ENCODE measurements around the gene MNS1. TPM values are rescaled to one million over a fixed set of nuclear protein-coding genes. Genes with fewer than 3 reads are reported as not detected.

MNS1 gene
- polyA plus RNA-seq (0.29 to 0.37 TPM in 2 of 3 replicates, not detected in the other), polyA minus RNA-seq (not detected in 3 replicates)
- 0.30 TPM for polyA plus RNA-seq (2011; ENCODE audit: low read depth)
- 0.10 and 0.19 TPM in 2 replicates for polyA plus RNA-seq (2011; cell fraction: cytosol; rRNA removed)
- 0.20 TPM in 1 of 2 replicates, not detected in the other for polyA plus RNA-seq (2011; cell fraction: nucleus; rRNA removed)
- polyA plus RNA-seq (2012; ENCODE audit: low replicate concordance) = 0.84 TPM in 1 of 2 replicates, not detected in the other
- not detected for polyA minus RNA-seq (2011; cell fraction: cytosol; rRNA and poly(A)+ RNA removed)
- polyA minus RNA-seq (2011; cell fraction: nucleus; rRNA and poly(A)+ RNA removed) = not detected in 2 replicates

- Histone ChIP-seq H3K9me3 (ENCODE audit: control insufficient read depth, low read depth, low read length) (no peaks in the 10 kb centered on the region), H2AFZ (ENCODE audit: control insufficient read depth, low read length) (peak within 1 kb of the TSS; percentile 96), H3K4me2 (ENCODE audit: control insufficient read depth, extremely low read depth, insufficient read depth, low read depth, low read length) (peak within 1 kb of the TSS; percentile 98), H3K4me1 (ENCODE audit: control insufficient read depth, extremely low read depth, insufficient read depth, low read length) (peaks cover 4% of the 10 kb centered on the region), H3K27me3 (ENCODE audit: control insufficient read depth, extremely low read depth, insufficient read depth, low read length) (no peaks in the 10 kb centered on the region), H3K4me3 (ENCODE audit: control insufficient read depth in 2 of 3, extremely low read depth in 1 of 3, insufficient read depth in 2 of 3, low read depth in 1 of 3, low read length in 3 of 3) (peak within 1 kb of the TSS; percentile 46 to 86 (median 82)), H3K9me1 (ENCODE audit: control insufficient read depth, extremely low read depth, insufficient read depth, low read length) (no peaks in the 10 kb centered on the region), H3K36me3 (ENCODE audit: control insufficient read depth in 2 of 2, extremely low read depth in 1 of 2, insufficient read depth in 2 of 2, low read length in 2 of 2) (no peaks in the 10 kb centered on the region), H3K79me2 (ENCODE audit: control insufficient read depth, insufficient read depth, low read length) (no peaks in the 10 kb centered on the region), H3K9ac (ENCODE audit: control insufficient read depth, extremely low read depth, insufficient read depth, low read length) (peak within 1 kb of the TSS; percentile 70), H3K27ac (ENCODE audit: control insufficient read depth, insufficient read depth, low read length) (peak within 1 kb of the TSS; percentile 21), H4K20me1 (ENCODE audit: control insufficient read depth, extremely low read depth, insufficient read depth, low read length) (no peaks in the 10 kb centered on the region)
- FAIRE-seq = peak; percentile 98
- DNase-seq (ENCODE audit: low read depth, low spot score) = peak; percentile 44
- no peak for TF ChIP-seq CTCF (optimal IDR thresholded peaks at IDR 0.05 in 1 of 3, IDR thresholded peaks at IDR 0.05 in 1 of 3, conservative IDR thresholded peaks at IDR 0.05 in 1 of 3; ENCODE audit: extremely low read depth in 1 of 3, insufficient read depth in 2 of 3, low read length in 3 of 3)
- dilution Hi-C loops (cut with MboI; ENCODE audit: extremely low pct_ligation_motif_present, low sequenced_read_pairs) = no loop called here
Measured at GRCh38 chr15:56464893-56465520, at the start of gene MNS1. TSS of gene MNS1 (minus strand) at chr15:56465137. CDS start at chr15:56464972, 165 bp downstream.

- no peak for TF ChIP-seq EZH2 (IDR thresholded peaks at IDR 0.05; ENCODE audit: low read length)
- peak in 2 of 3 experiments; percentile 55 to 66 for TF ChIP-seq CTCF (optimal IDR thresholded peaks at IDR 0.05 in 1 of 3, IDR thresholded peaks at IDR 0.05 in 1 of 3, conservative IDR thresholded peaks at IDR 0.05 in 1 of 3; ENCODE audit: extremely low read depth in 1 of 3, insufficient read depth in 2 of 3, low read length in 3 of 3)
- dilution Hi-C loops (cut with MboI; ENCODE audit: extremely low pct_ligation_motif_present, low sequenced_read_pairs) = loop anchor here (25.0 kb wide), 1 partner anchor 116 kb away; no protein-coding TSS in a partner anchor
- H3K79me2 ChIP-seq (ENCODE audit: control insufficient read depth, insufficient read depth, low read length) = no peaks in the 10 kb centered on the region
- peak; percentile 9 for DNase-seq (ENCODE audit: low read depth, low spot score)
- no peak overlapping the region for H3K27ac ChIP-seq (ENCODE audit: control insufficient read depth, insufficient read depth, low read length)
- no peaks in the 10 kb centered on the region for H3K9me1 ChIP-seq (ENCODE audit: control insufficient read depth, extremely low read depth, insufficient read depth, low read length)
- no peak overlapping the region for H3K9ac ChIP-seq (ENCODE audit: control insufficient read depth, extremely low read depth, insufficient read depth, low read length)
- H3K4me3 ChIP-seq (ENCODE audit: control insufficient read depth in 2 of 3, extremely low read depth in 1 of 3, insufficient read depth in 2 of 3, low read depth in 1 of 3, low read length in 3 of 3) = peak overlapping the region in 1 of 3 experiments; percentile 7
- H3K4me2 ChIP-seq (ENCODE audit: control insufficient read depth, extremely low read depth, insufficient read depth, low read depth, low read length) = peak overlapping the region; percentile 56
- FAIRE-seq = peak; percentile 86
- no peaks in the 10 kb centered on the region for H4K20me1 ChIP-seq (ENCODE audit: control insufficient read depth, extremely low read depth, insufficient read depth, low read length)
- H3K9me3 ChIP-seq (ENCODE audit: control insufficient read depth, low read depth, low read length) = no peaks in the 10 kb centered on the region
- no peaks in the 10 kb centered on the region for H3K27me3 ChIP-seq (ENCODE audit: control insufficient read depth, extremely low read depth, insufficient read depth, low read length)
- peak overlapping the region; percentile 56 for H2AFZ ChIP-seq (ENCODE audit: control insufficient read depth, low read length)
- no peaks in the 10 kb centered on the region for H3K4me1 ChIP-seq (ENCODE audit: control insufficient read depth, extremely low read depth, insufficient read depth, low read length)
- H3K36me3 ChIP-seq (ENCODE audit: control insufficient read depth in 2 of 2, extremely low read depth in 1 of 2, insufficient read depth in 2 of 2, low read length in 2 of 2) = no peaks in the 10 kb centered on the region
Measured at GRCh38 chr15:56496635-56497034, 31.7 kb upstream of the MNS1 start.
